HG03159 (cell line): ENCODE measurements around the gene ADH7.

Source experiments
- ATAC-seq: cut with Tn5 transposase; IDR thresholded peaks from one replicate; pipeline ENCODE4 v1.9.1; 2021; ENCODE audit warnings: mild to moderate bottlenecking, moderate library complexity; ENCODE audit not compliant: unreplicated experiment

The ADH7 gene

GRCh38 chr4:99435154-99435553, at the start of gene ADH7:
Gene ADH7 (minus strand): TSS chr4:99435342. CDS start chr4:99435233, 109 bp downstream.
- no peak for ATAC-seq

- no peak for ATAC-seq
These were observed 48.5 kb upstream of the ADH7 start for GRCh38 chr4:99483636-99484035.

- ATAC-seq: no peak
These were observed 38.0 kb upstream of the ADH7 start for GRCh38 chr4:99473131-99473530.

- ATAC-seq: no peak
These were observed 36.8 kb upstream of the ADH7 start for GRCh38 chr4:99471896-99472295.

DNA sequence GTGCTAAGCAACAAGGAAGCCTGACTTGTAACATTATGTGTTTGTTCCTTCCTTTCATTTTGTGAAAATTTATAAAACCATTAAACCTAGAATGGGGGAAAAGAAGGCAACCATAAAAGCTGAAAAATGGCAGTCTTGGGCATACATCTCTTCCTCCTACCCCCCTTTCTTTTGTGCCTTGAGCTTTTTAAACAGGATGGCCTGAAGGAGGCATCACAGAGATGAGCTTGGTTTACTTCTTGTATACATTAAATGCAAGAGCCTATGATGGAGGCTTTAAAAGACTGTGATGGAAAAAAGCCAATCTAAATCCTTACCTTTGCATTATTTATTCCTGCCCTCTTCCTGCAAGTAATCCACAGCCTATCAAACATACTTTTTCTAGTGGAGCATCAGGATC, 36.2 kb upstream of the ADH7 start:
- no peak for ATAC-seq

GRCh38 chr4:99468889-99469288, 33.7 kb upstream of the ADH7 start:
- no peak for ATAC-seq

DNA sequence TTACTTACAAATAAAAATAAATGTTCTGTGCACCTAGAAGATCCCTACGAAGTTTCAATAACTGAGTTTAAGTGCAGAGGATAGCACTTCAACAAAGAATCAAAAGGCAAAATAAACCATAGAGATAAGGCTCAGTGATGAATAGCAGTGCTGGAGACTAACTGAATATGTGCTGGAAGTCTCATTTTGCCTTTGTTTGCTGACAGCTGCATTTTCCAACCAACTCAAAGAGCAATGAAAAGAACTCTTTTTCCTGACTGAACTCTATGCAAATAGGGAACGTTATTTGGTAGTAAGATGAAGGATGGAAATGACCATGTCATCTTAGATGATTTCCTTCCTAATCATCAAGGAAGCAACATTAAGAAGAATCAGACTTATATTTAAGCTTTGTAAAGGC, 32.7 kb upstream of the ADH7 start:
- no peak for ATAC-seq

GRCh38 chr4:99463566-99463965, 28.4 kb upstream of the ADH7 start:
- ATAC-seq: no peak

DNA sequence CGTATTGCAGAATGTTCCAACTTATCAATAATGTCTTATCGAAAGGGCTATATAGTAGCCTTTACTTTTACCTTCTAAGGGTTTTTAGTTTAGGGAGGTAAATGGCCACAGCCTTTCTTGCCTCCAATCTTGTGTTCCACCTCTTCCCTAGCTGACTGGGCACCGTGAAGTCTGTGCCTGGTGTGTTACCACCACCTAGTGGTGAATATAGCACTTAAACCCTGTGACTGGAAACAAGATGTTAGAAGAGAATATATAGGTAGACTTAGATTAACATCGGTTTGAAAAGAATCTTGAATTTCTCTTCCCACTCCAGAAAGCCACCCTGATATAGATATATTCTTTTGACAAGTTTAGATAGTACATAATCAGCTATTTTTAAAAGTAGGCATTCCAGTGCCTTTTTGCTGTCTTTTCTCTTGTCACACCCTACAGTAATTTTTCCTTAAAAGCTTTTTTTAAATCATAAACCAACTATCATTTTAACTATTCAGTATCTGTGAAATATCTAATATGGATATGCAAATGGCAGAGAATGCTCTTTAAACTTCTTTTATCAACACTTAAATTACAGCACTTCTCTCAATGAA, 27.8 kb upstream of the ADH7 start:
- ATAC-seq: peak; percentile 97

DNA sequence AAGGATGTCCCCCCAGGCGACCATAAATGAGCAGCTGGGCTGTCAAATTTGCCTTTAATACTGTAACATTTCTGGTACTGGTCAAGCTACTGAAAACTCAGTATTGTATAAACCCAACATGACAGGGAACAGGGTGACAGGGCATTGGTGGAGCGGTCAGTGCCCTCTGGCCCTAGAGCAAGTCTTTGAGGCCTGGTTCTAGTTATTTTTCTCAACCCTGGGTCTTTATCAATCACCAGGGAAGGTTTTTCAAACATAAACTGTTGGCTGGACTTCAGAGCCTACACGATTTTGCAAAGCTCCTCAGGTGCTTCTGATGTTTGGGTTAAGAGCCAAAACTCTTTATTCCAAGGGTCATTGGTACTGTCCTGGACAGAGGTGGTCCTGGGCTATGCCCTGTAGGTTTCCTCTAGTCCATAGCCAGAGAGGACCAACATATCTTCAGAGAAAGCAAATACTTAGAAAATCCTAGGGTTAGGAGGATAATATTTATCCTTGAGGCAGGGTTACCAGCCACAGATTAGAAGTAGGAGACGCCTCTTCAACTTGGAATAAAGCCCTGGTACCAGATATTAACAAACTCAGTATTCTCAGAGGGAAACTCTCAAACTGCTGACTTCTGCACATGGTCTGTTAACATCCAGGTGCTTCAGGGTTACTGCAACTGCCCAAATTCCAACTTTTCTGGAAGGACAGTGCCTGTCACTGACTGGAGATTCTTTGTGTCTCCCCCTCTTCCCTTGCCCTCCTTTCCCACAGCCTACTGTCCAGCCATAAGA, 26.7 kb upstream of the ADH7 start:
- no peak for ATAC-seq

GRCh38 chr4:99459546-99460042, 24.5 kb upstream of the ADH7 start:
- ATAC-seq: no peak

DNA sequence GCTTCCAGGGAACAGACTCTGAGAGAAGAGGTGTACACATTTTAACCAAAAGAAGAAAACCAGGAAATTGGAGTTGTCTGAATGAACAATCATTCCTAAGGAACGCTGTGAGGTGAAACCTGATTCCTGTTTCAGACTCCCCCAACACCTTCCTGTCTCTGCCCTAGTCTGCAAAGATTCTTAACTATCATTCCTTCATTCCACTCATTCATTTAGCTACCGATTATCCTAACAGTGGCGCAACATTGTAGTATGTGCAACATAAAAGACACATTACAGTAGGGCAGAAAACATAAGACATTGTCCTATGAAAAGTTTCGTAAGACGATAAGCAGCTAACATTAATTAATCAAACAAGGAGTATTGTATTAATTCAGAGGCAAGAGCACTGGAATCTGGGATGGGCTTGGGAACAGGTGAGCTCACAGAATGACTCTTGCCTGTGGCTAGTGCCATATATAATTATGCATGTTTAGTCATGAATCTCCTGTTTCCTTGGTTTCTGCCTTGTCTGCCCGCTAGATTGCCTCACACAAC, 23.8 kb upstream of the ADH7 start:
- no peak for ATAC-seq

DNA sequence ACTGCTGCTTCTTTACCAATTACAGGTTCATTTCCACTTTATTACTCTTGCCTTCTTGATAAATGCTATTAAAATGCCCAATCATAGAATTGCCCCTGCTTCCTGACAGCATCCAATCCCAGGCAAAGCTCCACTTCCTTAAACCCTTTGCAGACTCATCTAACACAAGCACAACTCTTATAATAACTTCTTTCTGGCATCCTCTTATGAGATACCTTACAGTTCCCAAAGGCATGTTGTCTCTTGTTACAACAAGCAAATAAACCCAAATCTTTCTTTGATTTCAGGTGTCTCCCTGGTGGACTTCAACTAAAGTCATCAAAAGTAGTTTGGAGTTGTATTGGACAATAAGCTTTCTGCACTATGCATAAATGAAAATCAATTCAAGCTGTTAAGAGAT, 22.5 kb upstream of the ADH7 start:
- no peak for ATAC-seq

GRCh38 chr4:99457270-99457669, 22.1 kb upstream of the ADH7 start:
- ATAC-seq: no peak

- ATAC-seq: peak; percentile 40
These were observed 12.4 kb upstream of the ADH7 start for GRCh38 chr4:99447513-99447912.

- ATAC-seq: peak; percentile 94
These were observed 11.9 kb upstream of the ADH7 start for GRCh38 chr4:99447079-99447478.

DNA sequence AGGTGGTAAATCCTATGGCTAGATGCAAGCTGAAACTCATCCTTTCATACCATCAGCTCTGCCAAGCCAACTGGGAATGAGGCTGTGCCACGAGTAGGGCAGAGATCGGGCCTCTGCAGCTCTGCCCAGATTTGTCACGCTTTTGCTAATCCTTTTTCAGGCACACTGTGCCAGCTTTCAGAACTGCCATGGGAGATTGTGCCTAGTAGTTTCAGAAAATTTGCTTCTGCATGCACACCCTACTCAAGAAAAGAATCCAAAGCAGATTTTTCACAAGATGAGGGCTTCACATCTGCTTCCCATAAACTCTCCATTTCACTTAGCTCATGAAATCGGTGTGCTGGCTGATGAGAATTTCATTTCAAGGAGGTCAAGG, 3.3 kb upstream of the ADH7 start:
- ATAC-seq: no peak

- ATAC-seq: no peak
These were observed 2.7 kb upstream of the ADH7 start for GRCh38 chr4:99437723-99438404.

DNA sequence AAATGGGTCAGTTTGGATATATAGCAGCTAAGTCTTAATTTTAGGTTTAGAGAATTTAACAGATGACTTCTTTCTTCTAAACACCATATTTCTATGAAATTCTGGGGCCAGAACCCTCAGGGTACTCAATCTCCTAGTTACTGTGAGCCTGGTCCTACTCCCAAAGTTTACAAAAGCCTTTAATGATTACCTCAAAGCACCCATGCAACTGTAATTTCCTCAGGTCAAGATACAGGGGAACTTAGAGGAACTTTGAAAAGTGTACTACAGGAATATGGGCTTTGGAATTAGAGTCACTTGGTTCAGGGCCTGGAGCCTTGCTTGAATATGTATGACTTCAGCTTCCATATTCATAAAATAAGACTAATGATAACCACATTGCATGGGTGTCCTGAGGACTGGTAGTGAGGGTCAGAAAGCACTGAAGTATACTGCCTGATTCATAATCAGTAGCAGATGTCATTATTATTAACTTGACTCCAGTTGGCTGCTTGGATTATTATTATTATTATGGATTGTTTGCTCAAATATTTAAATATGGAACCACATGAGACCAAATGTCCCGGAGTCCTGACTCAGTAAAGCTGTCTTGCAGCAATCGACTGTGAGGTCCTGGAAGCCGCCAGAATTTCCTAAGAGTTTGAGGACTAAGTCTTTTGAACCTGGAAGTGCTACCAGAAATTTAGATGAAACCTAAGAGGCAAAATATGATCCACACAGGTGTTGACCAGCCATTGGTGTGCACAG, 2.0 kb upstream of the ADH7 start:
- ATAC-seq: no peak

DNA sequence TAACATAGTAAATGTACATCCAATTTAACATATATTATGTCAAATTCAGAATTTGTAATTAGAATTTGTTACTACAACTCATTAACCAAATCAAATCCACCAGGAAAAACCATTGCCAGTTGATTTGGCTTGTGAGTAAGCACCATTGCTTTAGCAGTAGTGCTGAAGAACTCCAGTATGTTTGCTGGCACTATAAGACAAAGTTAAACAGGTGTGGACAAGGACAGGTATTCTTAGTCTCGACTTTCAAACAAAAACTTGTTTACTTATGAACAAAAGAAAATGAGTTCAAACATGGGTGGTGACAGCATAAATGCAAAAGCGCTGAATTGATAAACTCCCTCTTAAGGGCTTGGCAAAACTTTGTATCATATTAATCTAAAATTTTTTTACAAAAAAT, 1.3 kb upstream of the ADH7 start:
- no peak for ATAC-seq

GRCh38 chr4:99430106-99430505, 5.0 kb downstream of the ADH7 start:
- no peak for ATAC-seq
